IPS DF 6.9 (cell line): ENCODE measurements around the gene VANGL1.

Experiments
- DNase-seq: peaks from one replicate; pipeline ENCODE4 v3.0.0-alpha.2; 2013; ENCODE audit warnings: low read depth, low spot score
- H3K27ac ChIP-seq: one replicate; pipeline ENCODE4 v1.5.1; 2013; ENCODE audit warnings: low read length, control low read depth
- H3K27me3 ChIP-seq: 2 replicates; pipeline ENCODE4 v1.6.1; 2013; ENCODE audit warnings: mild to moderate bottlenecking, low read length; ENCODE audit not compliant: control insufficient read depth, insufficient read depth
- H3K36me3 ChIP-seq: 2 replicates; pipeline ENCODE4 v1.6.1; 2013; ENCODE audit warnings: low read length; ENCODE audit not compliant: control insufficient read depth, insufficient read depth
- H3K4me1 ChIP-seq: 2 replicates; pipeline ENCODE4 v1.6.1; 2013; ENCODE audit warnings: low read length; ENCODE audit not compliant: control insufficient read depth, insufficient read depth
- H3K4me3 ChIP-seq: 2 replicates; pipeline ENCODE4 v1.5.1; 2013; ENCODE audit warnings: mild to moderate bottlenecking, low read length
- H3K9me3 ChIP-seq: 2 replicates; pipeline ENCODE4 v1.6.1; 2013; ENCODE audit warnings: low read length, inconsistent platforms; ENCODE audit not compliant: control insufficient read depth, insufficient read depth
- WGBS: extraction: QIAGEN DNeasy Blood & Tissue Kit; methylation state at CpG from one replicate; pipeline ENCODE4 v1.1.7; 2013; ENCODE audit warnings: mixed read lengths, missing lambda C conversion rate; ENCODE audit not compliant: insufficient read length, insufficient coverage; 5-methylcytosine and 5-hydroxymethylcytosine counted together

The VANGL1 gene

DNA sequence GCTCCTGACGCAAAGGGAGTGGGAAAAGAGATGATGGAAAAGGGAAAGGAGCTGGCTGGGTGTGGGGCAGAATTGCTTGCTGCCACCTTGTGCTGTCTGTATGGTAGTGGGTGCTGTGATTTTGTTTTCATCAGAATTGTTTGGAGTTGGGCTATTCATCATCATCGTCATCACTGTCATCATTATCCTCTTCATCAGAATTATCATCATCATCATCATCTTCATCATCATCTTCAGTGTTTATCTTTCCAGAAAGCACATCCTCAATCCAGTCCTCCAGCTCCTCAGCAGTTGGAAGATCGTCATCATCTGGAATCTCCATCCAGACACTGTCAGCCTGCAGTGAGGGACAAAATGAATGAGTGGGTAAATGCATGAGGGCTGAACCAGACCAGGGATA is 59.3 kb downstream of the VANGL1 start:
- DNase-seq, result no peak
- Histone ChIP-seq H3K36me3 (no peaks in the 10 kb centered on the region), H3K4me3 (no peak overlapping the region), H3K27me3 (no peaks in the 10 kb centered on the region), H3K27ac (no peak overlapping the region), H3K4me1 (no peaks in the 10 kb centered on the region), H3K9me3 (no peaks in the 10 kb centered on the region)
- whole genome bisulfite sequencing, result no CpG with 5 or more reads among the region's 3 CpGs

DNA sequence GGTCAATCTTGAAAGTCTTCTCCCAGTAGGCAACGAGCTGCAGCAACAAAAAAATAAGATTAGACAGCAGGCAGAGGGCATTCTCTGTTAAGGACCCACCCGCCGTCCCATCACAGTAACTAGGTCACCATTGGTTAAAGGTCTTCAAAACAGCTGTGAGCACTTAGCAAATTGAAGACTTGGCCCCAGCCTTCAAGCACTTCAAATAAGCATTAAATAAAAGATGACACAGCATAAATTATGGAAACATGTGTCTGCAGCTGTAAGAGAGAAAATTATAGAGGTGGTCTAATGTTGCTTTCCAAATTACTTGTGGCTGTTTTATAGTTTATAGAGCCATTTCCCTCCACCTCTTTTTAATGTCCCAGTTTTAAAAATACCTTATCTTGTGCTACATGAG is 61.2 kb downstream of the VANGL1 start:
- WGBS, result no CpG with 5 or more reads among the region's 3 CpGs
- Histone ChIP-seq H3K4me3 (no peak overlapping the region), H3K4me1 (no peaks in the 10 kb centered on the region), H3K27ac (no peak overlapping the region), H3K27me3 (no peaks in the 10 kb centered on the region), H3K36me3 (no peaks in the 10 kb centered on the region), H3K9me3 (no peaks in the 10 kb centered on the region)
- DNase-seq, result no peak

DNA sequence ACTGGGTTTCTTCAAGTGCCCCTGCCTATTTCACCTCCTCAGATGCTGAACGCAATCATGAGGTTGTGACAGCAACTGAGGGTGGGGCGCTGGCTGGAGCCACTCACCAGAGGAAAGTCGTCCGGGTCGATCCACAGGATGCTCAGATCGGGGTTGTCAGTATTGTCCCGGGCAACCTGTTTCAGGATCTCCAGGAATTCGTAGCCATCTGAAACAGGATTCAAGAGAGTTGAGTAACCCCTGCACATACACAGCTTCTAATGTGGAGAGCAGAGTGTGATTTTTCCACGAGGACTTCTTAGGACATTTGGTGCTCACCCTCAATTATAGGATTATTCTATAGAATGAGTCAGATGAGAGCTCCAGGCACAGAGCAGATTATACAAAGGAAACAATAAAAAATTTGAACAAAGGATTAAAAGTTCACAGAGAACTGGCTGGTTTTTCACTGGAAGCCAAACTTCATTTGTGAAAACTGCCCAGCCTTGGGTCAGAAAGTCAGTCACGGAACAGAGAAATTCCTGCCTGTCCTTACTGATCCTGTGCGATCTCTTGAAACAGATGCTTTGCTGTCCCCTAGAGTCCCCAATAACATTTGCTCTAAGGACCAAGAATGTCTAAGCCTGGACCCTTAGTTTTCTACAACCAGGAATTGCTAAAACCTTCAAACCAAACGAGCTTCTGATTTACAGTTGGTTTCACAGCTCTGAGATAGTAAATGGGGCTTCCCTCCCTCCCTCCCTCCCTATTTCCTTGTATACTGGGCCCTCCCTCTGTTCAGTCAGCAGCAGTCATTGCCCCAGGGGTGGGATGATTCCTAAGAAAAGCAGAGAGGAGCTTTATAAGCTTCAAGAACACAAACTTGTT is 63.5 kb downstream of the VANGL1 start:
- Histone ChIP-seq H3K27ac (no peak overlapping the region), H3K4me3 (no peak overlapping the region), H3K36me3 (no peaks in the 10 kb centered on the region), H3K27me3 (no peaks in the 10 kb centered on the region), H3K4me1 (no peaks in the 10 kb centered on the region), H3K9me3 (no peaks in the 10 kb centered on the region)
- WGBS, result no CpG with 5 or more reads among the region's 12 CpGs
- no peak for DNase-seq

DNA sequence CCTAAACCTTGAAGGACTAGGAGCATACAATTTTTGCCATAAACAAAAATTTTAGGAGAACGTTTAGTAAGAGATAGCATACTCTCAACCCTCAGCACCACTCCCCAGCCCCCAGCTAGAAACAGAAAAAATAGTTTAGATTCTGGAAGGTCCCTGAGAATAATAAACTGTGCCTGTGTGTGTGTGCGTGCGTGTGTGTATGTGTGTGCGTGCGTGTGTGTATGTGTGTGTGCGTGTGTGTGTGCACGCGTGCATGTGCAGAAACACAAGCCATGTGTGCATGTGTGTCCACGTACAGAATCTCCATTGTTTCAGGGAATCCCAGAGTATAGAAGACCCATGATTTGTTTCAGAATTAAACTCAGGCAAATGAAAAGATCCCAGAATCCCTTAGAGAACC is 64.2 kb downstream of the VANGL1 start:
- Histone ChIP-seq H3K4me1 (no peaks in the 10 kb centered on the region), H3K36me3 (no peaks in the 10 kb centered on the region), H3K9me3 (no peaks in the 10 kb centered on the region), H3K27ac (no peak overlapping the region), H3K27me3 (no peaks in the 10 kb centered on the region), H3K4me3 (no peak overlapping the region)
- DNase-seq, result no peak
- WGBS, result no CpG with 5 or more reads among the region's 9 CpGs

DNA sequence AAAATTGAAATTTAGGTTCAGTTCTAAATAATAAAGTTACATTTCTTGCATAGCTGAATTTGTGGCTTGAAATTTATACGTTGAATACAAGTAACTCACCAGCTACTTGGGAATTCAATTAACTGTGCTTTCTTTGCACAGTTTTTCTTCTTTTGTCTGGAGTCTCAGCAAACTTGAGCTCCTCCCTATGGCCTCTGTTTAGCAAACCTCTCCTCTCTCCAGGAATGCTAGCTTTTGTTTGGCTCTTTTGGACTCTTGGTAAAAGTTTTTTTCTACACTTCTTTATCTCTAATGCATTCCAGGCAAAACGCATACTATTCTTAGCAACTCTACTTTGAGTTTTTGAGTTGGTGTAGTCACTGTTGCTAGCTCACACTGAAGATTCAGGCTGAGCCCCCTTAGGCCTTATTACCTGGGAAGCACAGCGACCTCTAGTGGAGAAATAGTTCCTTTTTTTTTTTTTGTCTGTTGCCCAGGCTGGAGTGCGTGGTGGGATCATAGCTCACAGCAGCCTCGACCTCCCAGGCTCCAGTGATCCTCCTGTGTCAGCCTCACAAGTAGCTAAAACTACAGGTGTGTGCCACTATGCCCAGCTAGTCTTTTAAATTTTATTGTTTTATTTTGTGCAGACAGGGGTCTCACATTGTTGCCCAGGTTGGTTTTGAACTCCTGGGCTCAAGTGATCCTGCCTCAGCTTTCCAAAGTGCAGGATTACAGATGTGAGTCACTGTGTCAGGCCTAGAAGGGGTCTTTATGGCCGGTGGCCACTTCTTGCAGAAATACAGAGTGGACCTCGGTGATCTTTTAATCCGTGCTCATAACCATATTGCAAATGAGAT is 65.0 kb downstream of the VANGL1 start:
- Histone ChIP-seq H3K4me1 (no peaks in the 10 kb centered on the region), H3K36me3 (no peaks in the 10 kb centered on the region), H3K27ac (no peak overlapping the region), H3K27me3 (no peaks in the 10 kb centered on the region), H3K4me3 (no peak overlapping the region), H3K9me3 (no peaks in the 10 kb centered on the region)
- no CpG with 5 or more reads among the region's 8 CpGs for WGBS
- DNase-seq, result no peak

DNA sequence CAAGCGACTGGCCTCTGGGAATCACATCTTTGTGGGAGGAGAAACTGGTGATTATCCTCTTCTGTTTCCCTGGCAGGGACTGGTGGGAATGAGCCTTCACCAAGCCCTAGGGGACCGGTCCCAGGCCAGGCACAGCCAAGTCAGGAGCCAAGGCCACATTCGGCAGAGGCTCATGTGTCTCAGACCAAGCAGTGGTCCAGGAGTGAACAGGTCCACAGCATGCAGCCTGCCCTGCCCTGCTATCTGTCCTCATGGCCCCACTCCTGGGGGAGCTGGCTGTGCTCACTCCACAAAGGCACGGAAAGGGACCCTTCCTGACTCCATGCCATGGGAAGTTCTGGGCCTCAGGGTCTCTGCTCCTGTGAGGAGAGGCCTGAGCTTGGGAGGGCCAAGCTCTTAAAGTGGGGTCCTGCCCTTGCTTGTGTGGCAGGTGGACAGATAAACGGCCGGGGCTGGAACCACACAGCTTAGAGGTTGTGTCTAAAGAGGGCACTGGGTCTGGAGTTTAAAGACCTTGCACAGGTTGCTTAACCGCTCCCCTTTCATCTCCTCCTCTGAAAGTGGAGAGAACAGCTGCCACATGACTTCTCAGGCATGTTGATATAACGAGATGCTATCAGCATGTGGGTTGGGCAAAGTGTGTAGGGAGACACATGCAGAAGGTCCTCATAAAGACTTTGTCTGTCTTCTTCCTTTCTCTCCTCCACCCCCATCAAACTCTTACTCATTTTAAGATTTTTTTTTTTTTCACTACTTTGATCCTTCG is 69.3 kb downstream of the VANGL1 start:
- H3K4me3 ChIP-seq, result no peak overlapping the region
- no peaks in the 10 kb centered on the region for H3K27me3 ChIP-seq
- no peaks in the 10 kb centered on the region for H3K36me3 ChIP-seq
- H3K27ac ChIP-seq, result no peak overlapping the region
- no peaks in the 10 kb centered on the region for H3K9me3 ChIP-seq
- no CpG with 5 or more reads among the region's 9 CpGs for WGBS
- no peaks in the 10 kb centered on the region for H3K4me1 ChIP-seq
- DNase-seq, result no peak

DNA sequence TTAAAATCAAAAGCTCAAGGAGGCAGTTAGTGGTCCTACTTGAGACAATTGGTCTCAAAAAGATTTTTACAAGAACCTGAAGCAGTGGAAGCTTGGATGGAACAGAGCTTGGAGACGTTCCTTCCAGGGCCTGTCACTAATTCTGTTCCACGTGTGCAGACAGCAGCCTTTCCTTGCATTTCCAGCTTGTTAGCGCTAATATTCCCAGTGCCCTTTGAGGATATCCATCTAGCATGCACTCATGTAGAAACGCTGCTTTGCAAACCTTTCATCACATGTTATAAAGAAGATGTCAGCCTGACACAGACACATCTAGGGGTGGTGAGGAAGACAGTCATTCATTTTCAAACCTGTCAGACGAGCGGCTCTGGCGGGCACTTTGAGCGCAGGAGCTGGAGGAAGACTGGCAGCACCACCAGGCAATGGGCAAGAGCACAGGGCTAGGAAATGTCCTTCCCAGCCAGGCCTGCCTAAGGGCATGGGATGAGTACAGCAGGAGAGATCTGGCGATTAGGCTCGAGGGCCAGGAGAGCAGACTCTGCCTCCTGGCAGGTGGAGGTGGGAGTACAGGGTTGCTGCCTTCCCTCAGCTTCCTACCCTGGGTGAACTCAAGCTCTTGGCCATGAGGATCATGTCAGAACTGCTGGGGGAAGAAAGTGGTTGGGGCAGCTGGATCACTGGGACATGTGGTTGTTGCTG is 71.3 kb downstream of the VANGL1 start:
- no peak for DNase-seq
- H3K27me3 ChIP-seq, result no peaks in the 10 kb centered on the region
- no peaks in the 10 kb centered on the region for H3K36me3 ChIP-seq
- H3K4me1 ChIP-seq, result no peaks in the 10 kb centered on the region
- no peak overlapping the region for H3K4me3 ChIP-seq
- no peaks in the 10 kb centered on the region for H3K9me3 ChIP-seq
- no CpG with 5 or more reads among the region's 10 CpGs for WGBS
- H3K27ac ChIP-seq, result no peak overlapping the region

DNA sequence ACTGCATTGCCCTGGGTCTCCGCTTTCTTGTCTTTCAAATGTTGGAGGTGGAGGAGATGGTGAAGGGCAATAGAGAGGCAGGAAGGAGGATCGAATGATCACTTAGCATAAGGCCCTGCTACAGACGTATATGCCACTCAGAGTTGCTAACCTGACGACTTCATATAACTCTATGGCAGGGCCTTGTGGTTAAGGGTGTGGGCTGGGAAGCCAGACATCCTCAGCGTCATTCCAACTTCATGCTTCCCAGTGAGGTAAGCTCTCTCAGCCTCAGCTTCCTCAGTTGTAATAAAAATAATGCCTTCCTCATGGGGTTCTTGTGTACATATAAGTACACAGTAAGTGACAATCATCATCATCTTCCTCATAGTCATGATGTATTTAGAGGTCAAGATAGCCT is 72.1 kb downstream of the VANGL1 start:
- no CpG with 5 or more reads among the region's 5 CpGs for WGBS
- H3K27me3 ChIP-seq, result no peaks in the 10 kb centered on the region
- H3K4me3 ChIP-seq, result no peak overlapping the region
- no peaks in the 10 kb centered on the region for H3K36me3 ChIP-seq
- DNase-seq, result no peak
- no peak overlapping the region for H3K27ac ChIP-seq
- no peaks in the 10 kb centered on the region for H3K9me3 ChIP-seq
- H3K4me1 ChIP-seq, result no peaks in the 10 kb centered on the region

DNA sequence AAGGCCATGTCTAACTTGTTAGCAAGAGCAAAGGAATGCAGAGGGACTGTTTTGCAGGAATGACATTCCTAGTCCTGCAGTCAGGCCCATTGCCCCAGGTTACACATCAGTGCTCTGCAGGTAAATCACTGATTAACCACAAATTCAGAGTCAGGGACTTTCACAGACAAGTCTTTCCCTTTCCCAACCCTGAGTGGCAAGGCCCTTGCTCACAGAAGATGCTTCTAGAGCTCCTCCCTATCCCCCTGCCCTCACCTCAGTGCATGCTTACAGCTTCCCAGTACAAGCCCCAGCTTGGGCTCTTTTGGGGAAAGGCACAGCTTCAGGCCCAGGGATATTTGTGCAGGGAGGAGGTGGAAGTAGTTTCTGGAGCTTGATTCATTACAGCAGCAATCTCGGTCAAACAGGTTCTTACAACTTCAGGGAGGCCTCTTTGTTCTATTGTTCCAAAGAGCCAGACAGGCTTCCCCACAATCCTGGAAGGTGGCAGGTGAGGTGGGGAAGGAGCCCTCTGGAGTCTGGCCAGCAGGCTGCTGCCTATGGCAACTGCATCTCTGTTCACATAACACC is 72.9 kb downstream of the VANGL1 start:
- Histone ChIP-seq H3K9me3 (no peaks in the 10 kb centered on the region), H3K27ac (no peak overlapping the region), H3K4me1 (no peaks in the 10 kb centered on the region), H3K36me3 (no peaks in the 10 kb centered on the region), H3K4me3 (no peak overlapping the region), H3K27me3 (no peaks in the 10 kb centered on the region)
- WGBS, result no CpG with 5 or more reads among the region's 1 CpG
- DNase-seq, result no peak
